Measurements from ENCODE around the gene CUL4A. TPM values are rescaled to one million over a fixed set of nuclear protein-coding genes. Genes with fewer than 3 reads are reported as not detected.
"Not testable (repeated sequence)": the region's sequence is repeated elsewhere in the genome, so short reads cannot be mapped to it uniquely, and the experiment has no call there.

Gene CUL4A
- total and polyA plus RNA-seq, 2 donors (not counting 1 experiment from before 2014, with no cell fraction given) = 37.5 to 80.4 TPM

DNA sequence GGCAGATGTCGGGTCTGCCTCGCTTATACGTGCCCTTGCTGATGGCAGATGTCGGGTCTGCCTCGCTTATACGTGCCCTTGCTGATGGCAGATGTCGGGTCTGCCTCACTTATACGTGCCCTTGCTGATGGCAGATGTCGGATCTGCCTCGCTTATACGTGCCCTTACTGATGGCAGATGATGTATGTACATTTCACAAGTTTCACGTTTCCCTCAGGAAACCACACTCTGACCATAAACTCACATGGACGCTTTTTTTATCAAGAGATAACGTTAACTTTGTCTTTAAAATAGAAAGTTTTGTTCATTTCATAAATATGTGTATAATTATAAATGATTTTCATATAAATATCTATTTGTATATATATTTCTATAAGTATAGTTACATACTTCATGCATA is 53.6 kb downstream of the CUL4A start:
- H3K27ac ChIP-seq (ENCODE audit: low read length in 2 of 2); H3K9me3 ChIP-seq (ENCODE audit: control extremely low read depth in 1 of 3, control insufficient read depth in 2 of 3, insufficient read depth in 1 of 3, low read length in 2 of 3); H4K20me1 ChIP-seq (ENCODE audit: control insufficient read depth, insufficient read depth, low read length, poor library complexity, severe bottlenecking); H3K4me2 ChIP-seq (replicated peaks; ENCODE audit: low read depth, low read length, poor library complexity, severe bottlenecking); H3K27me3 Mint-ChIP-seq; H3K79me2 ChIP-seq (ENCODE audit: control insufficient read depth, insufficient read depth, low read length); intact Hi-C loops (cut with micrococcal nuclease); H3K4me1 Mint-ChIP-seq; H2AFZ ChIP-seq (ENCODE audit: insufficient read depth, low read depth, low read length, poor library complexity, severe bottlenecking); H3K9ac ChIP-seq (ENCODE audit: low read length); DNase-seq; H3K9me3 Mint-ChIP-seq (ENCODE audit: insufficient read depth); H3K4me3 ChIP-seq (ENCODE audit: control extremely low read depth in 1 of 5, extremely low read depth in 1 of 5, insufficient read depth in 1 of 5, low read depth in 2 of 5, low read length in 4 of 5); H3K27me3 ChIP-seq (replicated peaks in 1 of 4; ENCODE audit: control extremely low read depth in 1 of 4, control insufficient read depth in 3 of 4, insufficient read depth in 4 of 4, low read length in 3 of 4); H3K4me1 ChIP-seq (ENCODE audit: control insufficient read depth in 2 of 2, insufficient read depth in 2 of 2, low read length in 2 of 2); ATAC-seq (ENCODE audit: low read depth); H3K4me3 Mint-ChIP-seq; H3K27ac Mint-ChIP-seq; CTCF ChIA-PET; POLR2A ChIA-PET: not testable (repeated sequence)
- peaks cover 15 to 48% of the 10 kb centered on the region in 2 experiments for H3K36me3 ChIP-seq (replicated peaks in 1 of 2; ENCODE audit: control extremely low read depth in 1 of 2, control insufficient read depth in 1 of 2, extremely low read depth in 1 of 2, insufficient read depth in 2 of 2, low read length in 1 of 2)
- WGBS (ENCODE audit: insufficient coverage) = no CpG with 5 or more reads among the region's 14 CpGs

DNA sequence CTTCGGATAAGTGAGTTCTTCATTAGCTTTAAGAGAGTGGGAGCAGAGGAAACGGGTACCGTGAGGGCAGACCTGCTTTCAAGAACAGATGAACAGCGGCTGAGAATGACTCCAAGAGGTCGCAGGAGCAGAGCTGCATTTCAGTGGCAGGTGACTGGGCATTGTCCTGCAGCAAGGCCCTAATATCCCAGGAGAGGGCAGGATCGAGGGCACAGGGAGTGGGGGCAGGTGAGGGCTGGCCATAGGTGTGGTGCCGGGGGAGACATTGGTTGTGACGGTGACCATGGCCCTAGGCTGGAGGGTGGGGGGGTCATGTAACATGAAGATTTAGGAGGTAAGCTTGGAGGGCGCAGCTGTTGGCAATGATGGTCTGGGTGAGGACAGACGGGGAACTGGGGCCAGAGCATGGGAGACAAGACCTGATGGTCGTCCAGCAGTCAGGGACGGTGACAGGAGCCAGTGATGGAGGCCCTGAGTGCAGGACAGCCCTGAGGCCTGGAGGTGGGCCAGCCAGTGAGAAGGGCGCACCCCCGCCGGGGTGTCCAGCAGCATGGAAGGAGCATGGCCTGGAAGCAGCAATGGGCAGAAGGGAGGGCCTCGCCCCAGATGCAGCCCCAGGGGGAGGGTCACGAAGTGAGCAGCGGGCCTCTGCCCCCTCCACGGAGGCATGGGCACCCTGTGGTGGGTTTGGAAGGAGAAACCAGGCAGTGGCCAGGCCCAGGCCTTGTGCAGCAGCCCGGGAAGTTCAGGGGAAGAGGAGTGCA is 58.4 kb downstream of the CUL4A start:
- intact Hi-C loops (cut with micrococcal nuclease) = no loop called here
- no peaks in the 10 kb centered on the region for H3K79me2 ChIP-seq (ENCODE audit: control insufficient read depth, insufficient read depth, low read length)
- ATAC-seq (ENCODE audit: low read depth) (no peak), DNase-seq (no peak)
- no peaks in the 10 kb centered on the region for H4K20me1 ChIP-seq (ENCODE audit: control insufficient read depth, insufficient read depth, low read length, poor library complexity, severe bottlenecking)
- ChIA-PET CTCF (no interaction called here), POLR2A (no interaction called here)
- H2AFZ ChIP-seq (ENCODE audit: insufficient read depth, low read depth, low read length, poor library complexity, severe bottlenecking) = no peak overlapping the region
- H3K9ac ChIP-seq (ENCODE audit: low read length) = no peak overlapping the region
- no peaks in the 10 kb centered on the region for H3K27me3 ChIP-seq (replicated peaks in 1 of 4; ENCODE audit: control extremely low read depth in 1 of 4, control insufficient read depth in 3 of 4, insufficient read depth in 4 of 4, low read length in 3 of 4)
- Mint-ChIP-seq H3K27ac (no peak overlapping the region), H3K9me3 (ENCODE audit: insufficient read depth) (no peaks in the 10 kb centered on the region), H3K27me3 (no peaks in the 10 kb centered on the region), H3K4me1 (no peaks in the 10 kb centered on the region), H3K4me3 (no peak overlapping the region)
- no peak overlapping the region for H3K4me2 ChIP-seq (replicated peaks; ENCODE audit: low read depth, low read length, poor library complexity, severe bottlenecking)
- WGBS (ENCODE audit: insufficient coverage) = 96% methylated on average over 20 of the region's 20 CpGs
- H3K4me3 ChIP-seq (ENCODE audit: control extremely low read depth in 1 of 5, extremely low read depth in 1 of 5, insufficient read depth in 1 of 5, low read depth in 2 of 5, low read length in 4 of 5) = no peak overlapping the region
- no peaks in the 10 kb centered on the region for H3K9me3 ChIP-seq (ENCODE audit: control extremely low read depth in 1 of 3, control insufficient read depth in 2 of 3, insufficient read depth in 1 of 3, low read length in 2 of 3)
- no peaks in the 10 kb centered on the region for H3K4me1 ChIP-seq (ENCODE audit: control insufficient read depth in 2 of 2, insufficient read depth in 2 of 2, low read length in 2 of 2)
- no peak overlapping the region for H3K27ac ChIP-seq (ENCODE audit: low read length in 2 of 2)
- peaks cover 5 to 16% of the 10 kb centered on the region in 2 experiments for H3K36me3 ChIP-seq (replicated peaks in 1 of 2; ENCODE audit: control extremely low read depth in 1 of 2, control insufficient read depth in 1 of 2, extremely low read depth in 1 of 2, insufficient read depth in 2 of 2, low read length in 1 of 2)
- no peak for TF ChIP-seq EZH2 (IDR thresholded peaks at IDR 0.05; ENCODE audit: borderline replicate concordance, insufficient read depth, low read depth, low read length, poor library complexity, severe bottlenecking)
- TF ChIP-seq, protein P1, sequence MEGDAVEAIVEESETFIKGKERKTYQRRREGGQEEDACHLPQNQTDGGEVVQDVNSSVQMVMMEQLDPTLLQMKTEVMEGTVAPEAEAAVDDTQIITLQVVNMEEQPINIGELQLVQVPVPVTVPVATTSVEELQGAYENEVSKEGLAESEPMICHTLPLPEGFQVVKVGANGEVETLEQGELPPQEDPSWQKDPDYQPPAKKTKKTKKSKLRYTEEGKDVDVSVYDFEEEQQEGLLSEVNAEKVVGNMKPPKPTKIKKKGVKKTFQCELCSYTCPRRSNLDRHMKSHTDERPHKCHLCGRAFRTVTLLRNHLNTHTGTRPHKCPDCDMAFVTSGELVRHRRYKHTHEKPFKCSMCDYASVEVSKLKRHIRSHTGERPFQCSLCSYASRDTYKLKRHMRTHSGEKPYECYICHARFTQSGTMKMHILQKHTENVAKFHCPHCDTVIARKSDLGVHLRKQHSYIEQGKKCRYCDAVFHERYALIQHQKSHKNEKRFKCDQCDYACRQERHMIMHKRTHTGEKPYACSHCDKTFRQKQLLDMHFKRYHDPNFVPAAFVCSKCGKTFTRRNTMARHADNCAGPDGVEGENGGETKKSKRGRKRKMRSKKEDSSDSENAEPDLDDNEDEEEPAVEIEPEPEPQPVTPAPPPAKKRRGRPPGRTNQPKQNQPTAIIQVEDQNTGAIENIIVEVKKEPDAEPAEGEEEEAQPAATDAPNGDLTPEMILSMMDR (IDR thresholded peaks at IDR 0.05) = no peak
